Glutamatergic neuron (in vitro differentiated cells): ENCODE results near the gene ARHGAP12. TPM values are rescaled to one million over a fixed set of nuclear protein-coding genes. Genes with fewer than 3 reads are reported as not detected.

ENCODE experiments used
- DNase-seq: peaks from one replicate; pipeline ENCODE4 v3.0.0; 2022
- H3K27ac Mint-ChIP-seq: one replicate; pipeline ENCODE4 v1.8.0; 2020; ENCODE audit warnings: mild to moderate bottlenecking, mixed read lengths, inconsistent platforms; ENCODE audit not compliant: unreplicated experiment
- H3K27me3 Mint-ChIP-seq: one replicate; pipeline ENCODE4 v1.8.0; 2020; ENCODE audit warnings: mild to moderate bottlenecking, moderate library complexity, mixed read lengths, inconsistent platforms; ENCODE audit not compliant: unreplicated experiment
- H3K36me3 Mint-ChIP-seq: one replicate; pipeline ENCODE4 v1.8.0; 2020; ENCODE audit warnings: mild to moderate bottlenecking, mixed read lengths, inconsistent platforms; ENCODE audit not compliant: unreplicated experiment
- H3K4me1 Mint-ChIP-seq: one replicate; pipeline ENCODE4 v1.8.0; 2020; ENCODE audit warnings: mild to moderate bottlenecking, low read depth, mixed read lengths, inconsistent platforms; ENCODE audit not compliant: unreplicated experiment
- H3K4me3 Mint-ChIP-seq: one replicate; pipeline ENCODE4 v1.8.0; 2020; ENCODE audit warnings: mild to moderate bottlenecking, mixed read lengths, inconsistent platforms; ENCODE audit not compliant: unreplicated experiment
- H3K9me3 Mint-ChIP-seq: one replicate; pipeline ENCODE4 v1.8.0; 2020; ENCODE audit warnings: mild to moderate bottlenecking, moderate library complexity, mixed read lengths, inconsistent platforms; ENCODE audit not compliant: unreplicated experiment
- CTCF ChIP-seq: fragments of 200-600 bp; sonication (generic); IDR thresholded peaks from one replicate; pipeline ENCODE4 v1.5.0; 2021; ENCODE audit not compliant: partially characterized antibody, unreplicated experiment
- total RNA-seq: library from RNA; stranded (reverse); fragmentation: NEBNext Ultra II Directional; extraction: Animal tissue kit (Norgen Biotek cat#: 25700); gene quantifications from one replicate; pipeline ENCODE4 v1.2.1, GENCODE V29; 2021; ENCODE audit not compliant: unreplicated experiment

The ARHGAP12 gene
- total RNA-seq, 1 donor from 2014 or later: 41.9 TPM

DNA sequence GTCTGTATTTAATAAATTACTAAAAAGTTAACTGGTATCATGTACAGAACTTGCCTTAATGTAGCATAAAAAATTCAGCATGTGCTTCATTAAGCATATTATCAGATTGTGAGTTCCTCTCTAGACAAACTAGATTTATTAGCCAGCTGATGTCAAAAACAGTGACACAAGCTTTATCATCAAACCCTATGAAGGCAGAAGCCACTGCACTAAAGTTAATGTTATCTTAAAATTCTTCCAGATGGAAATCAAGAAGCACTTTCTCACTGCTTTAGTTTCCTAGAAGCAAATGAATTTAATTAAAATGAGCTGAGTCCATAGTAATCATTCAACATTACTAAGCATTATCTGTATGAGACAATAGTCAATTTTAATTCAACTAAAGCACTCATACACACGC lies 96.4 kb downstream of the ARHGAP12 start:
- no peak for DNase-seq
- Mint-ChIP-seq H3K4me1 (peaks cover 17% of the 10 kb centered on the region), H3K9me3 (no peaks in the 10 kb centered on the region), H3K4me3 (no peak overlapping the region), H3K36me3 (no peaks in the 10 kb centered on the region), H3K27me3 (peaks cover 2% of the 10 kb centered on the region), H3K27ac (no peak overlapping the region)
- TF ChIP-seq CTCF: no peak

- Mint-ChIP-seq H3K4me1 (peaks cover 15% of the 10 kb centered on the region), H3K4me3 (no peak overlapping the region), H3K9me3 (no peaks in the 10 kb centered on the region), H3K27ac (no peak overlapping the region), H3K36me3 (no peaks in the 10 kb centered on the region), H3K27me3 (peaks cover 2% of the 10 kb centered on the region)
- DNase-seq: no peak
- TF ChIP-seq CTCF: no peak
Observed at GRCh38 chr10:31830887-31831286, 97.7 kb downstream of the ARHGAP12 start.

GRCh38 chr10:31829776-31830175 lies 98.9 kb downstream of the ARHGAP12 start:
- H3K4me1 Mint-ChIP-seq: peaks cover 15% of the 10 kb centered on the region
- DNase-seq: no peak
- H3K36me3 Mint-ChIP-seq: no peaks in the 10 kb centered on the region
- no peak for TF ChIP-seq CTCF
- H3K27ac Mint-ChIP-seq: no peak overlapping the region
- H3K9me3 Mint-ChIP-seq: no peaks in the 10 kb centered on the region
- no peak overlapping the region for H3K4me3 Mint-ChIP-seq
- peaks cover 2% of the 10 kb centered on the region for H3K27me3 Mint-ChIP-seq

- Mint-ChIP-seq H3K27ac (peak overlapping the region; percentile 92), H3K36me3 (no peaks in the 10 kb centered on the region), H3K9me3 (peaks cover 6% of the 10 kb centered on the region), H3K27me3 (peaks cover 2% of the 10 kb centered on the region), H3K4me1 (peaks cover 31% of the 10 kb centered on the region), H3K4me3 (peak overlapping the region; percentile 21)
- DNase-seq: no peak
- TF ChIP-seq CTCF: no peak
Observed at GRCh38 chr10:31823358-31823757, 105.3 kb downstream of the ARHGAP12 start.

DNA sequence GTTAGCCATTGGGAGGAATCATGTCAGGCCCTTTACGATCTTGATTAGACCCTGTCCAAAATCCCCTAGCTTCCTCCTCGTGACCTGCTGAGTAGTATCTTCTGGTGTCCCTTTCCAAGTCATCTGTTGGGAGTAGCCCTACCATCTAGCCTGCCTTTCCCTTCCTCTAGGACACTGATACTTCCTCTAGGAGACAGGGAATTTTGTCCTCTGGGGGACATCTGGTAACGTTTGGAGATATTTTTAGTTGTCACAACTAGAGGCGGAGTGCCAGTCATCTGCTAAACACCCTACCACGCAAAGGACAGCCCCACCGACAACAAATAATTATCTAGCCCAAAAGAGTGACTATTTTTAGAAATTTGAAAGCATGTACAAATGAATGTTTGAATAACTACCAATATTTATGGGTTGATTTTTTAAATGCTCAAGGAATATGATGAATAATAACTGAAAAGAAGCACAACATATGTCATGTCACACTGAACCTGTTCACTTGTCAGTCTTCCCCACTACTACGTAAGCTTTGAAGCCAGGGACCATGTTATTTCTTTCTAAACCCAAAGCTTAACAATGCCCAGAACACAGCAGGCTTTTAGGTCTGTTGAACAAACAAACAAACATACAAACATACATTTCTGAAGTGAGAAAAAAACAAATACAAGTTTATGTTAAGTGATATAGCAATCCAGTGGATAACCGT lies 105.9 kb downstream of the ARHGAP12 start:
- peak overlapping the region; percentile 56 for H3K4me3 Mint-ChIP-seq
- H3K27ac Mint-ChIP-seq: peak overlapping the region; percentile 92
- DNase-seq: no peak
- H3K27me3 Mint-ChIP-seq: no peaks in the 10 kb centered on the region
- TF ChIP-seq CTCF: no peak
- H3K36me3 Mint-ChIP-seq: no peaks in the 10 kb centered on the region
- peaks cover 6% of the 10 kb centered on the region for H3K9me3 Mint-ChIP-seq
- peaks cover 31% of the 10 kb centered on the region for H3K4me1 Mint-ChIP-seq
